AG04449 (cell line): ENCODE measurements around the gene CDC45.

ENCODE experiments used
- CTCF ChIA-PET: fragments of 350-600 bp; formaldehyde crosslinking; extraction: SDS; loops from one replicate; lab custom pipeline; 2021; ENCODE audit warnings: antibody characterized with exemption; lab: Yijun Ruan, JAX
- POLR2A ChIA-PET: fragments of 400-600, 350-600 bp; formaldehyde crosslinking; extraction: SDS; loops from one replicate; lab custom pipeline; 2020; ENCODE audit warnings: antibody characterized with exemption, inconsistent platforms; lab: Yijun Ruan, JAX
- DNase-seq: peaks from one replicate; pipeline ENCODE4 v3.0.0-alpha.2; 2010; ENCODE audit warnings: low read depth, low spot score
- H3K4me3 ChIP-seq: 2 replicates; pipeline ENCODE4 v1.5.1; 2011; ENCODE audit warnings: low read depth, mild to moderate bottlenecking, control low read depth, low read length
- TF ChIP-seq, protein P1 (sequence below): IDR thresholded peaks from one replicate; pipeline ENCODE4 v1.5.1; 2011; ENCODE audit warnings: mild to moderate bottlenecking, moderate library complexity, low read length, control low read depth, inconsistent platforms; ENCODE audit not compliant: insufficient read depth; ENCODE audit errors: missing control alignments

Gene CDC45

GRCh38 chr22:19499236-19499879 is 19.6 kb downstream of the CDC45 start:
- TF ChIP-seq, protein P1, sequence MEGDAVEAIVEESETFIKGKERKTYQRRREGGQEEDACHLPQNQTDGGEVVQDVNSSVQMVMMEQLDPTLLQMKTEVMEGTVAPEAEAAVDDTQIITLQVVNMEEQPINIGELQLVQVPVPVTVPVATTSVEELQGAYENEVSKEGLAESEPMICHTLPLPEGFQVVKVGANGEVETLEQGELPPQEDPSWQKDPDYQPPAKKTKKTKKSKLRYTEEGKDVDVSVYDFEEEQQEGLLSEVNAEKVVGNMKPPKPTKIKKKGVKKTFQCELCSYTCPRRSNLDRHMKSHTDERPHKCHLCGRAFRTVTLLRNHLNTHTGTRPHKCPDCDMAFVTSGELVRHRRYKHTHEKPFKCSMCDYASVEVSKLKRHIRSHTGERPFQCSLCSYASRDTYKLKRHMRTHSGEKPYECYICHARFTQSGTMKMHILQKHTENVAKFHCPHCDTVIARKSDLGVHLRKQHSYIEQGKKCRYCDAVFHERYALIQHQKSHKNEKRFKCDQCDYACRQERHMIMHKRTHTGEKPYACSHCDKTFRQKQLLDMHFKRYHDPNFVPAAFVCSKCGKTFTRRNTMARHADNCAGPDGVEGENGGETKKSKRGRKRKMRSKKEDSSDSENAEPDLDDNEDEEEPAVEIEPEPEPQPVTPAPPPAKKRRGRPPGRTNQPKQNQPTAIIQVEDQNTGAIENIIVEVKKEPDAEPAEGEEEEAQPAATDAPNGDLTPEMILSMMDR = no peak
- CTCF ChIA-PET = interaction anchor here (0.9 to 4.2 kb wide), 2 partner anchors 130 to 131 kb away, joined by 3 to 66 read pairs; no protein-coding TSS in a partner anchor
- DNase-seq = no peak
- POLR2A ChIA-PET = no interaction called here
- H3K4me3 ChIP-seq = no peak overlapping the region

- ChIA-PET CTCF (interaction anchor here (0.9 to 1.0 kb wide), 2 partner anchors 14 to 130 kb away, joined by 3 read pairs; no protein-coding TSS in a partner anchor), POLR2A (no interaction called here)
- DNase-seq = no peak
- TF ChIP-seq, protein P1 = no peak
- no peak overlapping the region for H3K4me3 ChIP-seq
Observed at GRCh38 chr22:19499880-19500242, 20.1 kb downstream of the CDC45 start.

DNA sequence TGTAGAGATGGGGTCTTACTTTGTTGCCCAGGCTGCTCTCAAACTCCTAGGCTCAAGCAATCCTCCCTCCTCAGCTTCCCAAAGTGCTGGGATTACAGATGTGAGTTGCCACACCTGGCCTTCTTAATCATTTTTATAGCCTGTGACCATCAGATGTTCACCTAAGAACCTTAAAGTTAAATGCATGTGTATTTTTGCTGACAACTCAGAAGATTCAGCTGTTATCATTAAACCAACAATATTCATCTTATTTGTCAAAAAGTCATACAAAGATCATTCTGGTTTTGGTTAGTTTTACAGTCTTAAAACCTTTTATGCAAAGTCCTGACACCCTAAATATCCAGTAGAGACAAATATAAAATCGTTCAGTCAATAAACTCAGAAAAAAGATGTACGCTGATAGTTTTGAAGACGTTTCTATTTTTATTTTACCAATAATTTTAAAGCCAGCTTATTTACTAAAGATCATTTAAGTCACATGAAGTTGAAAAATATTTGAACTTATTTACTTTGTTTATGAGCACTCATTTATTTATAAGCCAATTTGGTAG is 22.3 kb downstream of the CDC45 start:
- H3K4me3 ChIP-seq = no peak overlapping the region
- TF ChIP-seq, protein P1 = no peak
- CTCF ChIA-PET = interaction anchor here (1.5 to 2.0 kb wide), 3 partner anchors 15 to 130 kb away, joined by 4 to 10 read pairs (median 4); no protein-coding TSS in a partner anchor
- DNase-seq = no peak
- POLR2A ChIA-PET = no interaction called here

DNA sequence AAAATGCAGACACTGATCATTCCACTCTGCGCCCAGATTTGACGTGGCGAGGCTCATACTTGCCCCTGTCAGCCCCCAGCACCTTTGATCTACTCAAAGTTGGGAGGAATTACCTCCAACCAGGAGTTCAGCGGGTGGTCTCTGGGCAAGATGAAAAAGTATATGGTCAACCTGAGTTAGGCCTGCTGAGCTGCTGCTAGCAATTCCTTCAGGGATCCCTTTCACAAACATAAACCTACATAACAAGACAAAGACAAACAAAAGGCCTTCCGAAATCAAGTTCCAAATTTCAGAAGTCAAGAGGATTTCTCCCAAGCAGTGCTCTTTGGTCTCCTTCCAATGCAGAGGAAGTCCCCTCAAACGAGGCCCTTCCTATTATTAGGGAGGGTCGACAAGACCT is 23.6 kb downstream of the CDC45 start:
- TF ChIP-seq, protein P1 = no peak
- no peak for DNase-seq
- ChIA-PET CTCF (no interaction called here), POLR2A (no interaction called here)
- no peak overlapping the region for H3K4me3 ChIP-seq

DNA sequence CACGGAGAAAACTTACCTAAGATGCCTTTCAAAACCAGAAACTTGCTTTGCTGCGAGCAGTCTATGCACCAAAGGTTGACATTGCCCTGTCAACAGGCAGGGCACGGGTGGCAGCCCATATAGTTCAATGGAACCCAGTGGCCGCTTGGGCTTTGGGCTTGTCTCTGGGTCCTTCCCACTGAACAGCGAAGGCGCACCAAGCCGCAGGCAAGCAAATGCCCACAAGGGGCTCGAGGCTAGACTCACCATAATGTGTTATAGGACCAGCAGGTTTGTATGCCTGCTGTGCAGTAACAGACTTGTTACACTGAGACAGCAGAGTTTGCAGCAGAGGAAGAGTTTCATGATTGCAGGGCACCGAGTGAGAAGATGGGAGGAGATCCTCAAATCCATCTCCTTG is 24.1 kb downstream of the CDC45 start:
- DNase-seq = no peak
- TF ChIP-seq, protein P1 = no peak
- ChIA-PET CTCF (no interaction called here), POLR2A (no interaction called here)
- H3K4me3 ChIP-seq = no peak overlapping the region

- H3K4me3 ChIP-seq = no peak overlapping the region
- DNase-seq = no peak
- TF ChIP-seq, protein P1 = no peak
- CTCF ChIA-PET = interaction anchor here (1.2 kb wide), 1 partner anchor 125 kb away, joined by 3 read pairs; no protein-coding TSS in a partner anchor
- POLR2A ChIA-PET = no interaction called here
Observed at GRCh38 chr22:19504900-19505734, 25.4 kb downstream of the CDC45 start.
